Iris pigment epithelial cell (primary cell): ENCODE results near the gene ATP2A1.

Experiments
- DNase-seq: peaks from one replicate; pipeline ENCODE4 v3.0.0-alpha.2; 2011; ENCODE audit warnings: low read depth

The ATP2A1 gene

DNA sequence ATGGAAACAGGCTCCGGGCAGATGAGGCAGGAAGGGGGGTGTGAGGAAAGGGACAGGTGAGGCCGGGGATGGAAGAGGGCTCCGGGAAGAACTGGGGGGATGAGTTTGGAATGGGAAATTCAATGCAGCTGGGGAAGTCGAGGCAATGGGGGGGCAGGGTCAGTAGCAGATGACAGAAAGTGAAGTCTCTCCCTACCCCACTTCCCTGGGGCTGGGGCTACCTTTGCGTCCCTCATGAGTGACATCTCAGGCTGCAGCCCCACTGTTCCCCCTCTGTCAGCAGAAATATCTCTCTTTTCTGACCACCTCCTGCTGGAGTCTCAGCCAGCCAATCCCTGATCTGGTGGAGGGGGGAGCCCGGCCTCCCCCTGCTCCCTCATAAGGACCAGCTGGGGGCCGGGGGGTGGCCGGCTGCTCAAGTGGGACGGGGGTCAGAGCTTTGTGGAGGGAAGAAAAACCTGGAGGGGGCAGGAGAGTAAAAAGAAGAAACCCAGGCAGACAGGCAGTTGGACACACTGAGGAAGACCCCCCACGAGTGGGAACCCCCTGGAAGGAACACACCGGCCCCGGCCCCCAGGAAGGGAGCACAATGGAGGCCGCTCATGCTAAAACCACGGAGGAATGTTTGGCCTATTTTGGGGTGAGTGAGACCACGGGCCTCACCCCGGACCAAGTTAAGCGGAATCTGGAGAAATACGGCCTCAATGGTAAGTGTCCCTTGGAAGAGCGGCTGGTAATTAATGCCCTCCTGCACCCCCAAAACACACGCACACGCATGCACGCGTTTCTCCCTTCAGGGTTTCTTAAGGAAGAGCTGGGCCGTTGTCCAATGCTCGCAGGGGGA, at the start of gene ATP2A1:
Gene ATP2A1, plus strand, starts transcription at position 406 of the 844 bp plus-strand sequence. Its CDS starts 184 bp downstream, at position 590.
- DNase-seq, result no peak

GRCh38 chr16:28829747-28830146, 48.5 kb upstream of the ATP2A1 start:
- DNase-seq, result no peak

DNA sequence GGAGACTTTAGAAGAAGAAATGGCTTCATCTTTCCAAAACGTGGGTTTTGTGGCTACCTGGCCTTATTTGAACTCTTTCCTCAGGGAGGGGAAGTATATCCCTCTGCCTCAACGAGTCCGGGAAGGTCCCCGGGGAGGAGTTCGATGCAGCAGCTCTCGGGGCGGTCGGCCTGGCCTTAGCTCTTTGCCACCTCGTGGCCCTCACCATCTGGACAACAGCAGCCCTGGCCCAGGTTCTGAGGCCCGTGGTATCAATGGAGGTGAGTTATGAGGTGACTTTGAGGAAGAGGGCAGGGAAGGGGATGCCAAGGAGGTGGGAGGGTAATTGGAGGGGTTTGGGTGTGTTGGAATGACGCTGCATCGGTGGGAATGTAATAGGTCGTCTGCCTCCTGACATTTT, 47.8 kb upstream of the ATP2A1 start:
- DNase-seq, result no peak

DNA sequence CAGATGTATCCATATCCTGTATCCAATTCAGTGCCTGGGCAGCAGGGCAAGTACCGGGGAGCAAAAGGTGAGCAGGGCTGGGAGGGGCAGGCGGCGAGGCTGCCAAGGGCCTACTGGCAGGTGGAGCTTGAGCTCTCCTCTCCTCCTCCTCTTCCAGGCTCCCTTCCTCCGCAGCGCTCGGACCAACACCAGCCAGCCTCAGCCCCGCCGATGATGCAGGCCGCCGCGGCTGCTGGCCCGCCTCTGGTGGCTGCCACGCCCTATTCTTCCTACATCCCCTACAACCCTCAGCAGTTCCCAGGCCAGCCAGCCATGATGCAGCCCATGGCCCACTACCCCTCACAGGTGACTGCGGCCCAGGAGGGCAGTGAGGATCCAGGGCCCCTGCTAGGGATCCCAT, 43.9 kb upstream of the ATP2A1 start:
- no peak for DNase-seq

- DNase-seq, result no peak
Measured at GRCh38 chr16:28834873-28835863, 43.1 kb upstream of the ATP2A1 start.

GRCh38 chr16:28835864-28836760, 42.2 kb upstream of the ATP2A1 start:
- no peak for DNase-seq

- DNase-seq, result no peak
Measured at GRCh38 chr16:28836761-28837064, 41.6 kb upstream of the ATP2A1 start.

DNA sequence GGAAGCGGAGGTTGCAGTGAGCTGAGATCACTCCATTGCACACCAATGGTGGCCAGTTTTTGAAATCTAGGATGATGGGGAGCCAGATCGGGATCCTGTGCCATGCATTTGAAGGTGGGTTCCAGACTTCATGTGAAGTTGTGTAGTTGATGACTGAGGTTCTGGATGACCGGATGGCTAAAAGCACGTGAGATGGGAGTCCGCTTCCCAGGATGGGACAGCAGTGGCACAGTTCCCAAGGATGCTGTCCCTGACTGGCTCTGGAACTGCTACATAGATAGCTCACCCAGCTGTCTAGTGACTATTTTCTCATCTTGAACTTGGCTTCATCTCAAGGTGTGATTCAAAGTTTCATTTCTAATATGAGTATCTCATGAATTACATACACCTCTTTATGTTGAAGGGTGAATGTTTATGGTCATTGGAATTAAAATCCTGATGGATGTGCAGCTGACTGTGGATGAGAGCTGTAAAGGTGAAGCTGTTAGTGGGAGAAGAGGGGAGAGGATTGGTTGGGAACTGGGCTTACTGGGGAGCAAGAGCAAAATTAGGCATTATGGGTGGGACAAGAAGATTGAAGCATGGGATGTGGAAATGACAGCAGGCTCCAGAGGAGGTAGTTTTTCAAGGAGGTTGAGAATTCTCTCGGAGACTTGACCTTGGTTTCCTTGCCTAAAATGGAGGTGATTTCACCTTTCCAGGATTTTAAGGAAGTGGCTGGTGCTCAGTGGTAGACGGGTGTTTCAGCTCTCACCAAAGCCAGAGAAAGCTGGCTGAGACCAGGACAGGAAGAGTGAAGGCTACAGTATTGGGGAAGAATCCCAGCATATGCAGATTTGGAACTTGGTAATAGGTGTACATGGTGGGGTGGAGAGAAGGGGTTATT, 40.4 kb upstream of the ATP2A1 start:
- DNase-seq, result no peak

- no peak for DNase-seq
Measured at GRCh38 chr16:28838558-28838918, 39.8 kb upstream of the ATP2A1 start.

DNA sequence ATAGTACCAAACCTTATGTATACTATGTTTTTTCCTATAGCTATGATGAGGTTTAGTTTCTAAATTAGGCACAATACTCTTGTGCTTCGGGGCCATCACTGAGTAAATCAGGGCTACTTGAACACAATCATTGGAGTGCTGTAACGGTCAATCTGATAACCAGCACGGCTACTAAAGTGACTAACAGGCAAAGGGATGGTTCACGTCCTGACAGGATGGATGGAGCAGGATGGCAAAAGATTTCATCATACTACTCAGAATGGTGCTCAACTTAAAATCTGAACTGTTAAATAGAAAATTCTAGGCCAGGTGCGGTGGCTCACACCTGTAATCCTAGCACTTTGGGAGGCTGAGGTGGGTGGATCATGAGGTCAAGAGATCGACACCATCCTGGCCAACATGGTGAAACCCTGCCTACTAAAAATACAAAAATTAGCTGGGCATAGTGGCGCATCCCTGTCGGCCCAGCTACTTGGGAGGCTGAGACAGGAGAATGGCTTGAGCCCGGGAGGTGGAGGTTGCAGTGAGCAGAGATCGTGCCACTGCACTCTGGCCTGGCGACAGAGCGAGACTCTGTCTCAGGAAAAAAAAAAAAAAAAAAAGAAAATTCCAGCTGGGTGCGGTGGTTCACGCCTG, 39.2 kb upstream of the ATP2A1 start:
- DNase-seq, result no peak

GRCh38 chr16:28839899-28840298, 38.4 kb upstream of the ATP2A1 start:
- DNase-seq, result no peak

DNA sequence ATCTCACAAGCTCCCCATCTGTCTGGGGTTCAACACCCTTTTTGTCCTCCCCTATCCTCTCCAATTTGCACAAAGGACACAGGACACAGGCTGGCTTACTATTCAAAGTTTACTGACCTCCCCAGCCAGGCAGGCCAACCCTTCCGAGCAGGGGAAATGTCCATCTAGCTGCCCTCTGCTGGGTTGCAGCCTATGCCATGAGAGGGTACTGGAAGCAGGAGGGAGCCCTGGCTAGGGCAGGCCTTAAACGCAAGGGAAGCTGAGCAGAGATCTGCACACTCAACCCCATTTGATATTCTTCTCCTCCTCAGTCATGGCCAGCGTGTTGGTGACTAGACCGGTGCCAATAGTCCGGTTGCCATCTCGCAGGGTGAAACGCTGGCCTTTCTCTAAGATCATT, 35.6 kb upstream of the ATP2A1 start:
- no peak for DNase-seq

DNA sequence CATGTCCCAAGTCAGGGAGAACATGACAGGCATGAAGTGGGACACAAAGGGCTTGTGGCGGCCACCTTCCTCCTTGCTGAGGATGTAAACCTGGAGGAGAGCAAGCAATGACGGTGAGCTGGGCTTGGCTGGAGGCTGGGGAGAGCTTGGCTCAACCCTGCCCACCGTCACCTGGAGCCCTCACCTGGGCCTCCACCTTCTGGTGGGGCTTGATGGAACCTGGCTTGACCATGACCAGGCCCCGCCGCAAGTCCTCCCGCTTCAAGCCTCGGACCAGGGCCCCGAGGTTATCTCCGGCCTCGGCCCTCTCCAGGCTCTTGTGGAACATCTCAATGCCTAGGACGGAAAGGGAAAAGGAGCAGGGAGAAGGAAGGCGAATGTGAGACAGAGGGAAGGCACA, 34.5 kb upstream of the ATP2A1 start:
- DNase-seq, result no peak

DNA sequence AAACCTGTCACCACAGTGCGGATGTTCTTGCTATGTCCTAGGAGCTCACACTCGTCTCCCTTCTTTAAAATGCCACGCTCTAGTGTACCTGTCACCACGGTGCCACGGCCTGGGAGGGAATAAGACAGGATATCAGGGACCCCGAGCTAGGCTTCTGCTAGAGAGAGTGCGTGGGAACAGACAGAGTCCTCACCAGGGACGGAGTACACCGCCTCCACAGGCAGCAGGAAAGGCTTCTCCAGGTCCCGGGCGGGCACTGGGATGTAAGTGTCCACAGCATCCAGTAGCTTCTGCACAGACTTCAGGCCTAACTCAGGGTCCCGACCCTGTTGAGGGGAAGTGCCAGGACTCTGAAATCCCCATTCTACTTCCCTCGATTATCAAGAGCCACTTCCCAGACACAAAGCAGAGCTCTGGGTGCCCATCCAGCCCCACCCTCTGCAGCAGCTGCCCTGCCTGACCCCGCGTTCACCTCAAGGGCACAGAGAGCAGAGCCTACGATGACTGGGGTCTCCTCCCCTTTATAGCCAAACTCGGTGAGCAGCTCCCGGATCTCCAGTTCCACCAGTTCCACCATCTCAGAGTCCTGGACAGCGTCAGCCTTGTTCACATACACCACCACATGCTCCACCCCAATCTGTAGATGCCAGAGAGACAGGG, 33.9 kb upstream of the ATP2A1 start:
- no peak for DNase-seq

- DNase-seq, result peak; percentile 52
Measured at GRCh38 chr16:28845293-28845692, 33.0 kb upstream of the ATP2A1 start.

DNA sequence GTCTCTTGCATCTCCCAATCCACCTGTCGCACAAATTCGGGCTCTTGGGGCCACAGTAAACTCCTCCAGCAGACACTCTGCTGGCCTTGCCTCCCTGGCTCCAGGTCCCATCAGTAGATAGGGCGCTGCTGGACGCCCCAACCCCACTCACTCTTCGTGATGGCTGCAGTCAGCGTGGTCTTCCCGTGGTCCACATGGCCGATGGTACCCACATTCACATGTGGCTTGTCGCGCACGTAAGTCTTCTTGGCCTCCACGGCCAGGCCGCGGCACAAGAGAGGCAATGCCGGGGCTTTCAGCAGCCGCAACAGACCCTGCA, 32.6 kb upstream of the ATP2A1 start:
- no peak for DNase-seq

DNA sequence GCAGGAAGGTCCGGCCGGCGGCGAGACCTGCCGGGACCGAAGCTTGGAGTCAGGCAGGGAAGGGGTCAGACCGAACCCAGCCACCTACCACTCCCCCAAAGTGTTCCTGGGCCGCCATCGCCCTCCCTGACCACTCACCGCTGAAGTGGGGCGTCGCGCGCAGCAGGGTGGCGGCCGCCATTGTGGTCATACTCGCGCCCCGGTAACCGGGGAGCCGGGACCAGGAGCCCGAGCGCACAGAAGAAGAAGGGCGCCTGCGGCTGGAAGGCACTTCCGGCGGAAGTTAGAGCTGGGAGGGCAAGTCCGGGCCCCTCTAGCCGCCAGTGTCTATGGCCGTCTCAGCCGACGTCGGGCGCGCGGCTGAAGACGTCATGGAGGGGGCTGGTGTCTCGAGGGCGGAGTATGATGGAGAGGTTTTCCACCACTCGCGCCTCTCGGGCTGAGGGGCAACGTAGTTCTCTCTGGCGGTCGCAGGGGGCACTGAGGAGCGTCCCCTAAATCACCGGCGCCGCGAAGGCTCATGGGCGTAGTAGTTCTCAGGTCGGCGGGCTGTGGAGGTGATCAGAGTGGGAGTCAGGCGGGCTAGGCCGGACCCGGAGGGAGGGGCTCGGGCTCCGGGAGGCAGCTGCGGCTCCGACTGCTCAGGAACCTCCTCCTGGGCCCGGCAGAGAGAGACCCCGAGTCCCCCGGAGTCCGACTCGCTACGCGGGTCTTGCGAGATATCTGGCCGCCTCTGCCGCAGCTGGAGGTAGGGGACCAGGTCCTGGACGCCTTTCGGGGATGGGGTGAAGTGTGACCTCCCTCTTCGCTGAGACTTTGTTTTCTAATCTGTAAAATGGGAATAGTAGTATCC, 32.0 kb upstream of the ATP2A1 start, which contains the start of gene TUFM:
Gene TUFM, minus strand, starts transcription at position 269 of the 853 bp plus-strand sequence. Its CDS starts 79 bp downstream, at position 190.
- DNase-seq, result peak; percentile 99

DNA sequence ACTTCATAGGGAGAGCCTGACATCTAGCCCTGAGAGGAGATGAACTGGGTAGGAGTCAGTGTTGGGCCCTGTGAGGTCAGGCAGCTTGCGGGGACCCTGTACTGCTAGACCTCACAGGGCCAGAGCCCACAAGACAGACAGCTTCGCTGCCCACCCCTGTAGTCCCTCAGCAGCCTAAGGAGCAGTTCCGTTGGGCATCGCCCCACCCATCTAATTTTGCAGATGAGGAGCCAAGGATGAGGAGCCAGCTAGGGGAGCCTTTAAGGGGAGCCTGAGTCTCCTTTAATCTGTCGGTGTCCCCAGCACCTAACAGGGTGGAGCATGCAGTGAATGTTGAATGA, 31.4 kb upstream of the ATP2A1 start:
- DNase-seq, result no peak

- DNase-seq, result no peak
Measured at GRCh38 chr16:28858421-28858820, 19.9 kb upstream of the ATP2A1 start.
